Cardiac fibroblast (primary cell): ENCODE measurements around the gene RRAGD.

ENCODE experiments used
- DNase-seq, 2 donors: peaks; one replicate each; pipeline versions ENCODE4 v3.0.0 to v3.0.0-alpha.2; 2010; ENCODE audit warnings: low read depth in 2 of 2
- H3K4me3 ChIP-seq, 2 donors: replicated peaks in 1 of 2; 1 replicate in 1 of 2; 2 replicates in 1 of 2; pipeline ENCODE4 v1.5.1; 2011; ENCODE audit warnings: low read depth in 2 of 2, low read length in 2 of 2, mild to moderate bottlenecking in 2 of 2, moderate library complexity in 1 of 2
- TF ChIP-seq, protein P1 (sequence below): IDR thresholded peaks from one replicate; pipeline ENCODE4 v1.5.1; 2011; ENCODE audit warnings: low read depth, mild to moderate bottlenecking, low read length, inconsistent platforms

Gene RRAGD

DNA sequence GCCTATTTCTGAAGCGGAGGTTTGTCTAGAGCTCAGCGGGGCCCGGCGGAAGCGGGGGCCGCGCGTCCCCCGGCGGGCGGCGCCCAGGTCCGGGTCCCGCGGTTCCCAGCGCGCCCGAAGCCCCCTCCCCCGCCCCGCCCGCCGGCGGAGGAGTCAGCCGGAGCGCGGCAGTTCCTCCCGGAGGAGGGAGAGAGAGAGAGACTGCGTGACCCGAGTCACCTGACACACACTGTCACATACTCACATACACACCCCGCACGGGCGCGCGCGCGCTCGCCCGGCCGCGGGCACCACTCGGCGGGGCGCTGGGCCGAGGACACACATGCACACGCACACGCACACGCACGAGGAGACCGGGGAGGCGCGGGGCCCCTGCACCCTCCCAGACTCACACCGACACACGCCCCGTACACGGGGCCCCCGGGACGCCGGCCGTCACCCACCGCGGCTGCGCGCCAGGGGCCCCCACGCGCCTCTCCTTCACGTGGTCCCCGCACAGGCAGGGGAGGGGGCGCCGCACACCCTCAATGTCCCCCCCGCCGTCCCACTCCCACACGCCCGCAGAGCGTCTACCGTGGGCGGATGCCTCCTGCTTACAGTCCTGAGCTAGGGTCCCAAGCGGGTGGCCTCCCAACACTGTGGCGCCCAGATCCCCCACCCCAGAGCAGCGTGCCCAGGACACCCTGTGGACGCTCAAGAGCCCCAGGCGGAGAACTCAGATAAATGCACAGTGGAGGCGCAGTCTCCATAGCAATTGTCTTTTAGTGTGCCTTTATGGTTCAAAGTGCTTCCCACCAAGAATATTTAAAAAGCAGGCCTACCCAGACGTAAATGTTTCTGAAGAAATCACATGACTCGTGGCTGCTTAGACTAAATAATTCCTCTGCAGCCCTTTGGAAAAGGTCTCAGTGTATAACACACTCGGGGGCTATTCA, at the start of gene RRAGD:
TSS of gene RRAGD (minus strand) at position 203 of the 935 bp plus-strand sequence. CDS start 280 bp downstream, outside the sequence.
- TF ChIP-seq, protein P1, sequence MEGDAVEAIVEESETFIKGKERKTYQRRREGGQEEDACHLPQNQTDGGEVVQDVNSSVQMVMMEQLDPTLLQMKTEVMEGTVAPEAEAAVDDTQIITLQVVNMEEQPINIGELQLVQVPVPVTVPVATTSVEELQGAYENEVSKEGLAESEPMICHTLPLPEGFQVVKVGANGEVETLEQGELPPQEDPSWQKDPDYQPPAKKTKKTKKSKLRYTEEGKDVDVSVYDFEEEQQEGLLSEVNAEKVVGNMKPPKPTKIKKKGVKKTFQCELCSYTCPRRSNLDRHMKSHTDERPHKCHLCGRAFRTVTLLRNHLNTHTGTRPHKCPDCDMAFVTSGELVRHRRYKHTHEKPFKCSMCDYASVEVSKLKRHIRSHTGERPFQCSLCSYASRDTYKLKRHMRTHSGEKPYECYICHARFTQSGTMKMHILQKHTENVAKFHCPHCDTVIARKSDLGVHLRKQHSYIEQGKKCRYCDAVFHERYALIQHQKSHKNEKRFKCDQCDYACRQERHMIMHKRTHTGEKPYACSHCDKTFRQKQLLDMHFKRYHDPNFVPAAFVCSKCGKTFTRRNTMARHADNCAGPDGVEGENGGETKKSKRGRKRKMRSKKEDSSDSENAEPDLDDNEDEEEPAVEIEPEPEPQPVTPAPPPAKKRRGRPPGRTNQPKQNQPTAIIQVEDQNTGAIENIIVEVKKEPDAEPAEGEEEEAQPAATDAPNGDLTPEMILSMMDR = no peak
- DNase-seq = no peak
- H3K4me3 ChIP-seq = peak within 1 kb of the TSS; percentile 45 to 46

- DNase-seq = no peak
- no peak overlapping the region for H3K4me3 ChIP-seq
- TF ChIP-seq, protein P1 = no peak
Observed at GRCh38 chr6:89460713-89461112, 48.6 kb upstream of the RRAGD start.

DNA sequence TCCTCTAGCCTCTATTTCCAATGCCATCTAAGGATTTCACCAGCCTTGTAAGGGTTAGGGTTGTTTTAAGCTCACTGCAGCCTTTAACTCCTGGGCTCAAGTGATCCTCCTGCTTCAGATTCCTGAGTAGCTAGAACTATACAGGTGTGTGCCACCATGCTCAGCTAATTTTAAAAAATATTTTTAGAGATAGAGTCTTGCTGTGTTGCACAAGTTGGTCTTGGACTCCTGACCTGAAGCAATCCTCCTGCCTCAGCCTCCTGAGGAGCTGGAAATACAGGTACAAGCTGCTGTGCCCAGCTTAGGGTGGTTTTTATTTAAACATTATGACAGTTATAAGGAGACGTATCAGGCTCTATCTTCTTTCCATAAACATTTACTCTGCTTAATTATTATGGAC, 47.4 kb upstream of the RRAGD start:
- no peak overlapping the region for H3K4me3 ChIP-seq
- no peak for DNase-seq
- TF ChIP-seq, protein P1 = no peak

GRCh38 chr6:89458704-89459103, 46.6 kb upstream of the RRAGD start:
- no peak overlapping the region for H3K4me3 ChIP-seq
- TF ChIP-seq, protein P1 = no peak
- DNase-seq = no peak

DNA sequence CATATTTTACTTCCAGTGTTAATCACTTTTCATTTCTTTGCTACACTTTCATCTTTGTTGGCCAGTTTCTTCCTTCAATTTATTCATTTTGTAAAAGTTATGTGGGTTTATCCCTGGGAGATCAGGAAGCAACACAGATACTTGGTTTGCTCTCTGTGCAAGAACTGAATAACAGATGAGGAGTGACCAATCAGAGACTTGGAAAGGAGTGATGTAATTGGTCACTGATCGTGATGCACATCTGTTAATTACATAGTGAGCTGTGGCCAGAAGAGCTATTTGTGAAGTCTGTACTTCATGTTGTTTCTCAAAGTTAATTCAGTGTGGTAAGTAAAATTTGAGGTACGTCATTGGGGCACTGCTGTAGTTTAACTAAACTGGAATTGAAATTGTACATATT, 42.2 kb upstream of the RRAGD start:
- TF ChIP-seq, protein P1 = no peak
- no peak for DNase-seq
- no peak overlapping the region for H3K4me3 ChIP-seq

DNA sequence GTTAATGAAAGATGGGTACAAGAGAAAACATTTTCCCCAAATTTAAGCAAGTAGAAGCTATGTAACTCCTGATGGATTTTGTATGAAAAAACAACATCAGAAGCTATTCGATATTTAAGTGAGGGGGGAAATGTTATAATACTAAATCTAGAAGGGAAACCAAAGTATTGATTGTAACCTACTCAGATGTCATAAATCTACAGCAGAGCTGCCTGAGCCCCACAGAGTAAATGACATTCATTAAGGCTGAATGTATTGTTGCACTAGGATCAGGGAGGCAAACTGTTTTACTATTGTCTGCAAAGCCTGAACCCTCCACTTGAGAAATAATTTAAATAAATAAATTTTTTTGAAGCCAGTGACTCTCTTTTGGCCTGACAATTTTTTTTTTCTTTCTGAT, 40.2 kb upstream of the RRAGD start:
- no peak for DNase-seq
- TF ChIP-seq, protein P1 = no peak
- no peak overlapping the region for H3K4me3 ChIP-seq

DNA sequence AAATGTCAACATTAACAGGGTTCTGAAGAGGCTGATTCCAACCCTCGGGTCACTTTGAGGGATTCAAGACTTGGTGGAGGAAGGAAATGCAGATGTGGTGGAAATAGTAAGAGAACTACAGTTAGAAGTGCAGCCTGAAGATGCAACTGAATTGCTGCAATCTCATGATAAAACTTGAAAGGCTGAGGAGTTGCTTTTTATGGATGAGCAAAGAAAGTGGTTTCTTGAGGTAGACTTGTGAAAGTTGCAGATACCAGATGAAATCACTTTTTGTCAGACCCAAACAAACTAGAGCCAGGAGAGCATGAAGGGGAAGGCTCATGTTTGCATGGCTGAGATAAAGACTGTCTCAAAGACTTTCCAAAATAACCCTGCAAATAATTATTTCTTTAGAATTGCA, 37.1 kb upstream of the RRAGD start:
- no peak overlapping the region for H3K4me3 ChIP-seq
- DNase-seq = no peak
- TF ChIP-seq, protein P1 = no peak
